ENCODE measurements around the gene NT5DC3.

The NT5DC3 gene

GRCh38 chr12:103779410-103780092 is 61.5 kb downstream of the NT5DC3 start:
- no peak for DNase-seq

GRCh38 chr12:103778781-103779180 is 62.3 kb downstream of the NT5DC3 start:
- DNase-seq, result no peak

- no peak for DNase-seq
Observed at GRCh38 chr12:103774977-103775560, 66.0 kb downstream of the NT5DC3 start.

- DNase-seq, result no peak
Observed at GRCh38 chr12:103773109-103773910, 67.7 kb downstream of the NT5DC3 start.

GRCh38 chr12:103772367-103773108 is 68.5 kb downstream of the NT5DC3 start:
- DNase-seq, result no peak

GRCh38 chr12:103771466-103771865 is 69.6 kb downstream of the NT5DC3 start:
- no peak for DNase-seq

GRCh38 chr12:103769240-103769945 is 71.6 kb downstream of the NT5DC3 start:
- DNase-seq, result no peak

GRCh38 chr12:103768467-103769123 is 72.4 kb downstream of the NT5DC3 start:
- no peak for DNase-seq

GRCh38 chr12:103766028-103766427 is 75.0 kb downstream of the NT5DC3 start:
- DNase-seq, result no peak

- DNase-seq, result no peak
Observed at GRCh38 chr12:103765322-103765721, 75.7 kb downstream of the NT5DC3 start.

- no peak for DNase-seq
Observed at GRCh38 chr12:103762473-103762872, 78.6 kb downstream of the NT5DC3 start.

- DNase-seq, result no peak
Observed at GRCh38 chr12:103758310-103759089, 82.5 kb downstream of the NT5DC3 start.

- DNase-seq, result no peak
Observed at GRCh38 chr12:103757248-103757647, 83.8 kb downstream of the NT5DC3 start.

GRCh38 chr12:103756443-103756842 is 84.6 kb downstream of the NT5DC3 start:
- no peak for DNase-seq

GRCh38 chr12:103755425-103755824 is 85.6 kb downstream of the NT5DC3 start:
- no peak for DNase-seq

GRCh38 chr12:103751600-103751999 is 89.4 kb downstream of the NT5DC3 start:
- DNase-seq, result no peak

GRCh38 chr12:103751171-103751570 is 89.9 kb downstream of the NT5DC3 start:
- DNase-seq, result no peak

GRCh38 chr12:103748875-103749274 is 92.2 kb downstream of the NT5DC3 start:
- no peak for DNase-seq

- DNase-seq, result no peak
Observed at GRCh38 chr12:103748002-103748401, 93.0 kb downstream of the NT5DC3 start.

- DNase-seq, result no peak
Observed at GRCh38 chr12:103745962-103746361, 95.1 kb downstream of the NT5DC3 start.

- no peak for DNase-seq
Observed at GRCh38 chr12:103743788-103744187, 97.2 kb downstream of the NT5DC3 start.

All from activated CD4-positive, alpha-beta T cell treated with anti-CD3 and anti-CD28 coated beads, Interleukin-2, amount 50 U/mL, for 16 hours (primary cell).